HG03045 (cell line): Measurements from ENCODE around the gene LRR1.
"Not testable (repeated sequence)": the region's sequence is repeated elsewhere in the genome, so short reads cannot be mapped to it uniquely, and the experiment has no call there.

Experiments used
- ATAC-seq: cut with Tn5 transposase; IDR thresholded peaks from one replicate; pipeline ENCODE4 v1.9.1; 2021; ENCODE audit warnings: mild to moderate bottlenecking, moderate library complexity; ENCODE audit not compliant: unreplicated experiment

Gene LRR1

GRCh38 chr14:49623941-49624839 lies 25.4 kb downstream of the LRR1 start:
- no peak for ATAC-seq

DNA sequence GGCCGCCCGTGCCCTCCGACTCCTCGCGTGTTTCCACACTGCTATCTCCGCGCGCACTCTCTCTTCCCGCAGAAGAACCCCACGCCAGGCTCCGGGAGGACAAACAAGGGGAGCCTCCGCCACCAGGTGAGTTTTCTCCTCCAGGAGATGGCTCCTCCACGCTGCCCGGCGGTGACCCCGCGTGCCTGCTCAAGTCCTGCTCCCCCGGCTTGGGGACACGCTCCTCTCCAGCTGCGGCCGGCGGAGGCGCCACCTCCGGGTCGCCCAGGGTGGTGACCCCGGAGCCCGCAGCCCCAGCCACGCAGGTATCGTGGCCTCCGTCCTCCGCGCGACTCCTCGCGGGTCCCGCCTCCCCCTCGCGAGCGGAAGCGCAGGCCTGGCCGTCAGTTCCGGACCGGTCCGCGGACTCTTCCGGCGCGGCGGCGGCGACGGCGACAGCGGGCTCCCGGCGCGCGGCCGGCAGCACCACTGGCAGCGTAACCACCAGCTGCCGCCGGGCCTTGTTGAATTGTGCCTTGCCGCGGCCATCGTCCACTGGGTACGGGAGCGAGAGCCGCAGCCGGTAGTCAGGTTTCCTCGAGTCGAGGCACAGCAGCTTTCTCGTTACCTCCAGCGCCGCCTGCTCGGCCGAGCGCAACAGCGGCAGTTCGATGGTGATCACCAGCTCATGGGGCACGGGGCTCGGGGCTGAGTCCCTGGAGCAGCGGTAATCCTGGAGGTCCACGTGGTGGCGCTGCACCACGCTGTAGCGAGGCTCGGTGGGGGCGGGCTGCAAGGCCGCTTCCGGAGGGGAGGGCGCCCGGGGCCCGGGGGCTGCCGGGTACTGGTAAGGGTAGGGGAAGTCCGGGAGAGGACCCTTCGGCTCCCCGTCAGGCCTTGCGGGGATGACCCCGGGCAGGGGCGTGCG lies 35.2 kb downstream of the LRR1 start:
- peak; percentile 78 for ATAC-seq

DNA sequence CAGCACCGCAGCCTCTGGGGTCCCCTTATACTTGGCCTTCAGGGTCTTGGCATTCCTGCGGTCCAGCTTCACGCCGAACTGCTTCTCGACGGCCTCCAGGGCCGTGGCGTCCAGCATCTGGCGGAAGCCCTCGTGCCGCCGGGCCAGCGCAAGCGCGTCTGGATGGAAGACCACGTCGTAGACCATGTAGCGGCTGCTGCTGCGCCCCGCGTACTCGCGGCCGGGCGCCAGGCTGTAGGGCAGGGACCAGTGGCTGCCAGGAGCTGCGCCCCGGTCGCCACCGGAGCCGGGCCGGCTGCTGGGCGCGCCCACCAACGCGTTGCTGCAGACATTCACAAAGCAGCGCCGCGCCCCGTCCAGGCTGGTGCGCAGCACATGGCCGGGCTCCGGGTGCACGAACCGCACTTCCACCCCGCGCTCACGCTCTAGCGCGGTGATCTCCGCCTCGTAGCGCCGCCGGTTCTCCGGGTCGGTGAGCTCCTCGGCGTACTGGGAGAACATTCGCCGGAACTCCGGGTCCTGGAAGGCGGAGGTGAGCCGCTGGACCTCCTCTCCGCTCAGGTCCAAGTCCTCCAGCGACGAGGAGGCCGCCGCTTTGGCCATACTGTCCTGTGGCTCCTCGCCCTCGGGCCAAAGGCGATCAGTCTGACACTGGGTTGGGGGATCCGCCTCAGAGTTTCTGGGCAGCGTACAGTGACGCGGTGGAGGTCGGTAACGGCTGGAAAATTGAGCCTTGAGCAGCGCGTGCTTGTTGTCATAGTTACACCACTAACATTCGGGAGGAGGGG lies 36.0 kb downstream of the LRR1 start, which contains the start of gene DNAAF2:
Gene DNAAF2 (minus strand): TSS at position 698 of the 788 bp plus-strand sequence. CDS start 95 bp downstream, at position 603.
- ATAC-seq: peak; percentile 30

DNA sequence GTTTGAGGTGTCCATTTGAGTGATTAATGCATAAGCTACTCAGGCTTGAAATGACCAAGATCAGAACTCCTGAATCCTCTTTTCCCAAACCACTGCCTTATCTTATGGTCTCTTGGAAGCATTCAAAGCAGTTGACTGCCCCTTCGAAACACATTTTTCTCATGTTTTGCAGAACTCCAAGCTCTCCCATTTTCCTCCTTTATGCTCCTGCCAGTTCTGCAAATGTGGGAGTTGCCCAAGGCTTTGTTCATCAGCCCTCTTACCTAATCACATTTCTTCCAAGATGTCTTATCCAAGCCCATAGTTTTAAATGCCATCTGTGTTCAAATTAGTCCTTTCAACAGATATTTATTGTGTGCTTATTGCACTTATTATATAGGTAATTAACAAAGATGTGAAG lies 38.1 kb downstream of the LRR1 start:
- no peak for ATAC-seq

DNA sequence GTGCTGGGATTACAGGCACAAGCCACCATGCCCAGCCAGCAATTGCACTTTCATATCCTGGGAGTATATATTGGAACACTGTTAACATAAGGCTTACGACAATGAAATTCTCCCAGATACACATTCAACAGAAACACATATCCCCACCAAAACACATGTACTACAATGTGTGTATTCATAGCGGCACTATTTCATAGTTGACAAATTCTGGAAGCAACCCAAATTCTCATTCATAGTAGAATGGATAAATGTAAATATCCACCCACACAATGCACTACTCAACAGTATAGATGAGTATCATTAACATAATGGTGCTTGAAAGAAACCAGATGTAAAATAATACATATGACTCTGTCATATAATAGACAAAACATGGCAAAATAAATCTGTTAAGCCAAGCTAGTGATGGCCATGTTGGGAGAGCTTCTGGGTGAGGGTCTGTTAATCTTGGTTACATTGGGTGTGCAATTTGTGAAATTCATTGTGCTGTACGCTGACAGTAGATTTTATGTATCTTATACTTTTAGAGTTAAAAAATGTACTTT lies 38.9 kb downstream of the LRR1 start:
- no peak for ATAC-seq

DNA sequence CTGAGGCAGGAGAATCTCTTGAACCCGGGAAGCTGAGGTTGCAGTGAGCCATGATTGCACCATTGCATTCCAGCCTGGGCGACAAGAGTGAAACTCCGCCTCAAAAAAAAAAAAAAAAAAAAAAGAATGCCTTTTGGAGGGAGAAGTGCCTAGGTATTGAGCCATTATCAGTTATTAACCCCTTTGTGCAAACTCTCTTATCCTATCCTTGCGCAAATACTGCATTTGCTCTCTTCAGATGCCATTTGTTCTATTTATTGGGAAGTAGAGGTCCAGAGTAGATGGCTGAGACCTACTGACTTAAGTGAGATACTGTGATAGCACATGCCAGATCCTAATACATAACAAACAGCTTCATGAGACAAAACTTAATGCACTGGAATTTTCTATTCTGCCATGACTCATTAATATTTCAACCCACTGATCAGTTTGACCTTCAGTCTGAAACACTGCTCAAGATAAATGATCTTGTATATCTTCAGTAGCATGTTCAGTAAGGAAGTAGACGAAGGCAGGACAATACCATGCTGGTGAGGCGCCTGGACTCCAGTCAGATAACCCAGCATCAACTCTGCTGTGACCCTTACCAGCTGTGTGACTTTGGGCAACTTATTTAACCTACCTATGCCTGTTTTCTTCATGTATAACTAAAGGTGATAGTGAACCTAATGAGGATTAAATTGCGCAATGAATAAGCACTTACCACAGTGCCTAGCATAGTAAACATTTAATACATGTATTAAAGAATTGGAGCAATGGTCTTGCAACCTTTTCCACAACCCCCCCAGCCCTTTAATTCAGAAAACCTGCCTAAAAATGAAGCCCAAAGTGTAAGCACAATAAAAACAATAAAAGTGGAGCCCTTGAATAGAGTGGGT lies 42.0 kb downstream of the LRR1 start:
- ATAC-seq: no peak

- no peak for ATAC-seq
Observed at GRCh38 chr14:49641697-49642129, 43.0 kb downstream of the LRR1 start.

- no peak for ATAC-seq
Observed at GRCh38 chr14:49642163-49642562, 43.4 kb downstream of the LRR1 start.

DNA sequence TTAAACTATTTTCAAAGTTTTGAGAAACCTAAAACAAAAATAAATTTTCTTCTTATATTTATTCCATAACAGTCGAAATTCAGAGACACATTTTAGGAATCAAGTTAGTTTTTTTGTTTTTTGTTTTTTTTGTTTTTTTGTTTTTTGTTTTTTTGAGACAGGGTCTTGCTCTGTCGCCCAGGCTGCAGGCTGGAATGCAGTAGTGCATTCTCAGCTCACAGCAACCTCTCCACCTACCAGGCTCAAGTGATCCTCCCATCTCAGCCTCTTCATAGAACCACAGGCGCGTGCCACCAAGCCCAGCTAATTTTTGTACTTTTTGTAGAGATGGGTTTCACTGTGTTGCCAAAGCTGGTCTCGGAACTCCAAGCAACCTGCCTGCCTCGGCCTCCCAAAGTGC lies 54.8 kb downstream of the LRR1 start:
- no peak for ATAC-seq

DNA sequence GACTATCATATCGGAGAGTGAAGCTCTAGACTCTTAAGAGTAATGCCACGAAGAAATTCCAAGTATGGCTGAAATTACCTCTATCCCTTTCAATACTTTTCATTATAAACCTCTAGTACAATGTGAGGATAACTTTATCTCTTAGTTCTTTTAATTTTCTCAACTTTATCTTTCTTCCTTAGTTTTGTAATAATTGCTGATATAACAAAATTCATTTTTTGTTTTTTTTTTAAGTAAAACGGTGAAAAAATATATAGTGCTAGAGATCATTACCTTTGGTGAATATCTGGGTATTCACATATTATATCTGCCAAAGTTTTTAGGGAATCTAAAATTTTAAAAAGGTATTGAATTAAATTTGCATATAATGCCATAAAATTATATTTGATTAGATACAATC lies 55.8 kb downstream of the LRR1 start:
- no peak for ATAC-seq

- not testable (repeated sequence) for ATAC-seq
Observed at GRCh38 chr14:49657500-49657899, 58.8 kb downstream of the LRR1 start.

- ATAC-seq: no peak
Observed at GRCh38 chr14:49659526-49660455, 61.1 kb downstream of the LRR1 start.
